ENCODE data around the gene HDGF. TPM values are rescaled to one million over a fixed set of nuclear protein-coding genes. Genes with fewer than 3 reads are reported as not detected.

The HDGF gene
- polyA plus RNA-seq (2013) = 216 and 223 TPM in 2 replicates

DNA sequence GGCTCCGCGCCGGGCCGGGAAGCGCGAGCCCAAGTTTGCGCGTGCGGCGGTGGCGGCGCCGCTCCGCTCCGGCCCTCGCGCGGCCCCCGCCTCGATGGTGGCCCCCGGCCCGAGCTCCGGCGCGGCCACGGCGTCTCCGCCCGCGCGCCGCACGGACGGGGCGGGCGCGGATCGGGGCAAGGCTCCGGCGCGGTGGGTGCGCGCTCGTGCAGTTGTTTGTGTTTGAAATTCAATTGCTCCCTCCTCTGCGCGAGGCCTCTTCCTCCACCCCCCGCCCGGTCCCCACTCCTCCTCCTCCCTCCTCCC lies at the start of gene HDGF:
Gene HDGF (minus strand): TSS at position 225 of the 306 bp plus-strand sequence. CDS start 246 bp downstream, outside the sequence.
- WGBS (ENCODE audit: extremely low coverage, insufficient coverage, insufficient read length) = no CpG with 5 or more reads among the region's 48 CpGs
- Histone ChIP-seq H3K4me2 (ENCODE audit: low read length) (peak within 1 kb of the TSS; percentile 93), H3K4me1 (ENCODE audit: control insufficient read depth in 1 of 2, insufficient read depth in 2 of 2, low read length in 2 of 2) (peaks cover 31 to 36% of the 10 kb centered on the region in 2 experiments), H2BK5ac (ENCODE audit: low read depth, low read length, poor library complexity) (peak within 1 kb of the TSS; percentile 98), H4K91ac (ENCODE audit: low read depth, low read length) (peak within 1 kb of the TSS; percentile 99), H3K14ac (ENCODE audit: low read length) (peak within 1 kb of the TSS; percentile 99), H3K4ac (ENCODE audit: low read depth, low read length) (peak within 1 kb of the TSS; percentile 99), H2AK5ac (ENCODE audit: low read length) (peak within 1 kb of the TSS; percentile 94), H3K23ac (ENCODE audit: low read length) (no peak within 1 kb of the TSS), H3K18ac (ENCODE audit: low read length) (peak within 1 kb of the TSS; percentile 98), H3K9me3 (ENCODE audit: insufficient read depth, low read depth, low read length) (peaks cover 2% of the 10 kb centered on the region), H2BK12ac (ENCODE audit: low read length) (peak within 1 kb of the TSS; percentile 75), H3K4me3 (ENCODE audit: low read depth, low read length) (peak within 1 kb of the TSS; percentile 92), H3K27me3 (ENCODE audit: insufficient read depth, low read length) (no peaks in the 10 kb centered on the region), H2AFZ (ENCODE audit: insufficient read depth, low read length, poor library complexity) (peak within 1 kb of the TSS; percentile 97), H3K9ac (ENCODE audit: low read length) (peak within 1 kb of the TSS; percentile 99), H3K79me2 (ENCODE audit: control insufficient read depth, insufficient read depth, low read length, poor library complexity) (peaks cover 51% of the 10 kb centered on the region), H2BK120ac (ENCODE audit: insufficient read depth, low read length, poor library complexity) (peak within 1 kb of the TSS; percentile 99), H4K8ac (ENCODE audit: low read depth, low read length) (peak within 1 kb of the TSS; percentile 100), H3K36me3 (ENCODE audit: control insufficient read depth in 1 of 2, insufficient read depth in 2 of 2, low read length in 2 of 2) (peaks cover 5 to 11% of the 10 kb centered on the region in 2 experiments), H4K12ac (ENCODE audit: low read depth, low read length) (peak within 1 kb of the TSS; percentile 99), H3K27ac (ENCODE audit: low read depth, low read length) (peak within 1 kb of the TSS; percentile 84), H3K79me1 (ENCODE audit: low read length) (peaks cover 45% of the 10 kb centered on the region)
- DNase-seq = no peak

DNA sequence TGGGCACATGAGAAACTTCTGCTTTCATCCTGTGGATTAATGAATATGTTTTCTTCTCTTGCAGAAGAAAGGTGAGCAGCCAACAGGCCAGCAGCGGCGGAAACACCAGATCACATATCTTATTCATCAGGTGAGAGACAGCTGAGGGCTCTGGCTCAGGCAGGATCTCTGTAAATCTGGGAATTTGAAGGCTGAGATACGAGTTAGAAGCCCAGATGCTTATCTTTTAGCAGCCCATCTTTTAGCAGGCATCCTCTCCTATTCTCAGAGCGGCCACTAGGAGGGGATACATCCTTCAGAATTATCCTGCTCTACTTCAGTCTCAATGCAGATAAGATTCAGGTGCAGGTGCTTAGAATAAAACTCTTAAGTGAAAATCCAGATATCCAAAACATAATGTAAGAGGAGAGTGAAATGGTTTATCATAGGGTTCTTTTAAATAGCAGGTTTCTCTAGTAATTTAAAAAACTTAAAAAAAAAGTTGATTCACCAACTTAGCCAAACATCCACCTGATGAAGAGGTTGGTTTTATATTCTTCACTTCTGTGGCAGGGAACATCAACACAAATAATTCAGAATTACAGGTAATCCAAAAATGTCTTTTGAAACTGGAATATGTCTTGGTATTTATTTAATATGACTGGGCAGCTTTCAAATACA lies 45.9 kb upstream of the HDGF start:
- Histone ChIP-seq H2AK5ac (ENCODE audit: low read length) (no peak overlapping the region), H3K4ac (ENCODE audit: low read depth, low read length) (no peak overlapping the region), H3K23ac (ENCODE audit: low read length) (no peak overlapping the region), H2BK120ac (ENCODE audit: insufficient read depth, low read length, poor library complexity) (no peak overlapping the region), H3K14ac (ENCODE audit: low read length) (no peak overlapping the region), H2AFZ (ENCODE audit: insufficient read depth, low read length, poor library complexity) (no peak overlapping the region), H2BK5ac (ENCODE audit: low read depth, low read length, poor library complexity) (no peak overlapping the region), H3K4me2 (ENCODE audit: low read length) (no peak overlapping the region), H4K8ac (ENCODE audit: low read depth, low read length) (no peak overlapping the region), H4K91ac (ENCODE audit: low read depth, low read length) (no peak overlapping the region), H3K4me1 (ENCODE audit: control insufficient read depth in 1 of 2, insufficient read depth in 2 of 2, low read length in 2 of 2) (peaks cover 0 to 2% of the 10 kb centered on the region in 2 experiments), H3K4me3 (ENCODE audit: low read depth, low read length) (no peak overlapping the region), H3K9me3 (ENCODE audit: insufficient read depth, low read depth, low read length) (no peaks in the 10 kb centered on the region), H3K79me1 (ENCODE audit: low read length) (no peaks in the 10 kb centered on the region), H3K18ac (ENCODE audit: low read length) (no peak overlapping the region), H2BK12ac (ENCODE audit: low read length) (no peak overlapping the region), H3K27me3 (ENCODE audit: insufficient read depth, low read length) (no peaks in the 10 kb centered on the region), H3K79me2 (ENCODE audit: control insufficient read depth, insufficient read depth, low read length, poor library complexity) (no peaks in the 10 kb centered on the region), H3K27ac (ENCODE audit: low read depth, low read length) (no peak overlapping the region), H3K36me3 (ENCODE audit: control insufficient read depth in 1 of 2, insufficient read depth in 2 of 2, low read length in 2 of 2) (peaks cover 34 to 64% of the 10 kb centered on the region in 2 experiments), H3K9ac (ENCODE audit: low read length) (no peak overlapping the region), H4K12ac (ENCODE audit: low read depth, low read length) (no peak overlapping the region)
- peak; percentile 84 to 90 for DNase-seq
- no CpG with 5 or more reads among the region's 4 CpGs for WGBS (ENCODE audit: extremely low coverage, insufficient coverage, insufficient read length)

GRCh38 chr1:156796340-156797097 lies 45.0 kb upstream of the HDGF start:
- no peak overlapping the region for H3K23ac ChIP-seq (ENCODE audit: low read length)
- H4K12ac ChIP-seq (ENCODE audit: low read depth, low read length) = no peak overlapping the region
- no peaks in the 10 kb centered on the region for H3K79me1 ChIP-seq (ENCODE audit: low read length)
- no CpG with 5 or more reads among the region's 8 CpGs for WGBS (ENCODE audit: extremely low coverage, insufficient coverage, insufficient read length)
- no peak overlapping the region for H2AK5ac ChIP-seq (ENCODE audit: low read length)
- peak; percentile 60 to 64 for DNase-seq
- no peak overlapping the region for H3K18ac ChIP-seq (ENCODE audit: low read length)
- H2BK5ac ChIP-seq (ENCODE audit: low read depth, low read length, poor library complexity) = no peak overlapping the region
- no peak overlapping the region for H2BK120ac ChIP-seq (ENCODE audit: insufficient read depth, low read length, poor library complexity)
- no peak overlapping the region for H4K91ac ChIP-seq (ENCODE audit: low read depth, low read length)
- no peak overlapping the region for H2BK12ac ChIP-seq (ENCODE audit: low read length)
- peaks cover 32 to 65% of the 10 kb centered on the region in 2 experiments for H3K36me3 ChIP-seq (ENCODE audit: control insufficient read depth in 1 of 2, insufficient read depth in 2 of 2, low read length in 2 of 2)
- no peaks in the 10 kb centered on the region for H3K79me2 ChIP-seq (ENCODE audit: control insufficient read depth, insufficient read depth, low read length, poor library complexity)
- H3K4ac ChIP-seq (ENCODE audit: low read depth, low read length) = no peak overlapping the region
- H3K14ac ChIP-seq (ENCODE audit: low read length) = no peak overlapping the region
- no peak overlapping the region for H3K4me3 ChIP-seq (ENCODE audit: low read depth, low read length)
- no peak overlapping the region for H2AFZ ChIP-seq (ENCODE audit: insufficient read depth, low read length, poor library complexity)
- H3K27me3 ChIP-seq (ENCODE audit: insufficient read depth, low read length) = no peaks in the 10 kb centered on the region
- H3K4me2 ChIP-seq (ENCODE audit: low read length) = no peak overlapping the region
- H3K4me1 ChIP-seq (ENCODE audit: control insufficient read depth in 1 of 2, insufficient read depth in 2 of 2, low read length in 2 of 2) = peaks cover 0 to 2% of the 10 kb centered on the region in 2 experiments
- H3K27ac ChIP-seq (ENCODE audit: low read depth, low read length) = no peak overlapping the region
- H3K9me3 ChIP-seq (ENCODE audit: insufficient read depth, low read depth, low read length) = no peaks in the 10 kb centered on the region
- no peak overlapping the region for H4K8ac ChIP-seq (ENCODE audit: low read depth, low read length)
- H3K9ac ChIP-seq (ENCODE audit: low read length) = no peak overlapping the region

DNA sequence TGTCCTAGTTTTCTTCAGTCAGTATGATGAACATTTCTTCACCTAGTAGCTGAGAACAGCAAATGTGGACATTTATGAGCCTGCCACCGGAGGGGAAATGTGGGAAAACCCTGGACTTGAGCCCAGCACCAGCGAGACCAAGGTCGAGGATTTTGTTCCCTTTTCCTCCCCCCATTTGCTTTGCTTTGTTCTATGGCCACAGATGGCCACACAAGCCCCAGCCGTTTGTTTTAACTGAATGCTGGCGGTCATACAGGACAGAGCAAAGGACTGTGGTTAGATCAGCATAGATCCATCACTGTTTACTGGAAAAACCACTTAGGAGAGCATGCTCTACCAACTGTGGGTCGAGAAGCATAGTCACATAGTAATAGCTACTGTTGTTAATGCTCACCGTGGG lies 44.3 kb upstream of the HDGF start:
- DNase-seq = no peak
- no peaks in the 10 kb centered on the region for H3K27me3 ChIP-seq (ENCODE audit: insufficient read depth, low read length)
- H3K18ac ChIP-seq (ENCODE audit: low read length) = no peak overlapping the region
- H3K4me2 ChIP-seq (ENCODE audit: low read length) = no peak overlapping the region
- H3K23ac ChIP-seq (ENCODE audit: low read length) = no peak overlapping the region
- H3K4ac ChIP-seq (ENCODE audit: low read depth, low read length) = no peak overlapping the region
- H3K79me1 ChIP-seq (ENCODE audit: low read length) = no peaks in the 10 kb centered on the region
- no peak overlapping the region for H2BK12ac ChIP-seq (ENCODE audit: low read length)
- H2BK120ac ChIP-seq (ENCODE audit: insufficient read depth, low read length, poor library complexity) = no peak overlapping the region
- no peak overlapping the region for H4K8ac ChIP-seq (ENCODE audit: low read depth, low read length)
- no peak overlapping the region for H2AFZ ChIP-seq (ENCODE audit: insufficient read depth, low read length, poor library complexity)
- no peak overlapping the region for H2BK5ac ChIP-seq (ENCODE audit: low read depth, low read length, poor library complexity)
- H3K27ac ChIP-seq (ENCODE audit: low read depth, low read length) = no peak overlapping the region
- H4K12ac ChIP-seq (ENCODE audit: low read depth, low read length) = no peak overlapping the region
- no CpG with 5 or more reads among the region's 7 CpGs for whole genome bisulfite sequencing (ENCODE audit: extremely low coverage, insufficient coverage, insufficient read length)
- H3K4me3 ChIP-seq (ENCODE audit: low read depth, low read length) = no peak overlapping the region
- no peak overlapping the region for H4K91ac ChIP-seq (ENCODE audit: low read depth, low read length)
- H3K9ac ChIP-seq (ENCODE audit: low read length) = no peak overlapping the region
- peaks cover 35 to 64% of the 10 kb centered on the region in 2 experiments for H3K36me3 ChIP-seq (ENCODE audit: control insufficient read depth in 1 of 2, insufficient read depth in 2 of 2, low read length in 2 of 2)
- peaks cover 0 to 2% of the 10 kb centered on the region in 2 experiments for H3K4me1 ChIP-seq (ENCODE audit: control insufficient read depth in 1 of 2, insufficient read depth in 2 of 2, low read length in 2 of 2)
- no peak overlapping the region for H3K14ac ChIP-seq (ENCODE audit: low read length)
- no peak overlapping the region for H2AK5ac ChIP-seq (ENCODE audit: low read length)
- H3K79me2 ChIP-seq (ENCODE audit: control insufficient read depth, insufficient read depth, low read length, poor library complexity) = no peaks in the 10 kb centered on the region
- H3K9me3 ChIP-seq (ENCODE audit: insufficient read depth, low read depth, low read length) = no peaks in the 10 kb centered on the region
